HL-60 (cell line): ENCODE measurements around the gene TUBG2.
A peak's percentile ranks its signal among the peaks of the same experiment; 100 is the strongest.

Experiments
- DNase-seq, 2 experiments: peaks; one replicate each; pipeline ENCODE4 v3.0.0-alpha.2; 2010 to 2020; ENCODE audit warnings: low read depth in 1 of 2, low spot score in 1 of 2
- H3K27ac ChIP-seq: fragments of 250-450 bp; sonication (Bioruptor Pico); replicated peaks from 2 replicates; pipeline ENCODE4 v1.5.1; 2020; ENCODE audit warnings: mild to moderate bottlenecking, moderate library complexity
- H3K27me3 ChIP-seq: fragments of 250-450 bp; sonication (Bioruptor Pico); 2 replicates; pipeline ENCODE4 v1.5.1; 2021; ENCODE audit warnings: mild to moderate bottlenecking, moderate library complexity; ENCODE audit not compliant: insufficient read depth, poor library complexity, severe bottlenecking
- H3K4me3 ChIP-seq: replicated peaks from 2 replicates; pipeline ENCODE4 v1.5.1; 2011; ENCODE audit warnings: mild to moderate bottlenecking, control low read depth, low read length; ENCODE audit not compliant: insufficient read depth
- CTCF ChIP-seq: IDR thresholded peaks from one replicate; pipeline ENCODE4 v1.5.1; 2011; ENCODE audit warnings: low read length, control low read depth, inconsistent platforms; ENCODE audit not compliant: insufficient read depth
- GABPA ChIP-seq: IDR thresholded peaks from 2 replicates; pipeline ENCODE4 v1.6.1; 2012; ENCODE audit warnings: low read depth
- POLR2AphosphoS5 ChIP-seq: IDR thresholded peaks from 2 replicates; pipeline ENCODE4 v1.6.1; 2012; ENCODE audit warnings: low read depth
- REST ChIP-seq: IDR thresholded peaks from 2 replicates; pipeline ENCODE4 v1.6.1; 2012; ENCODE audit warnings: low read depth; ENCODE audit not compliant: insufficient replicate concordance
- SPI1 ChIP-seq: IDR thresholded peaks from 2 replicates; pipeline ENCODE4 v1.6.1; 2012; ENCODE audit warnings: low read depth, mild to moderate bottlenecking, borderline replicate concordance

TUBG2 gene

GRCh38 chr17:42672038-42672437 is 13.0 kb downstream of the TUBG2 start:
- H3K27me3 ChIP-seq, result peaks cover 60% of the 10 kb centered on the region
- TF ChIP-seq SPI1 (no peak), CTCF (no peak), POLR2AphosphoS5 (no peak), GABPA (no peak), REST (no peak)
- no peak for DNase-seq
- no peak overlapping the region for H3K4me3 ChIP-seq
- no peak overlapping the region for H3K27ac ChIP-seq

- Histone ChIP-seq H3K27me3 (peaks cover 60% of the 10 kb centered on the region), H3K27ac (no peak overlapping the region), H3K4me3 (no peak overlapping the region)
- TF ChIP-seq GABPA (no peak), CTCF (no peak), REST (no peak), POLR2AphosphoS5 (no peak), SPI1 (no peak)
- no peak for DNase-seq
These were observed 14.3 kb downstream of the TUBG2 start for GRCh38 chr17:42673266-42673884.

- Histone ChIP-seq H3K27me3 (peaks cover 59% of the 10 kb centered on the region), H3K27ac (no peak overlapping the region), H3K4me3 (no peak overlapping the region)
- no peak for DNase-seq
- TF ChIP-seq SPI1, result no peak
- TF ChIP-seq POLR2AphosphoS5, result no peak
- peak; percentile 33 for TF ChIP-seq CTCF
- TF ChIP-seq REST, result no peak
- TF ChIP-seq GABPA, result no peak
These were observed 15.0 kb downstream of the TUBG2 start for GRCh38 chr17:42673885-42674754.
